Spleen (tissue), 11 donors: ENCODE measurements around the gene VEGFA. TPM values are rescaled to one million over a fixed set of nuclear protein-coding genes. Genes with fewer than 3 reads are reported as not detected.

Experiments
- DNase-seq: peaks from one replicate; pipeline ENCODE4 v3.0.0-alpha.2; 2020
- H3K27ac ChIP-seq, 8 donors: fragments of 200-600 bp; sonication (generic) in 7 of 8; 1 replicate in 4 of 8; 2 replicates in 4 of 8; pipeline versions ENCODE4 v1.5.0 to v1.8.0; 2016 to 2021; ENCODE audit warnings: inconsistent platforms in 4 of 8, mild to moderate bottlenecking in 4 of 8, moderate library complexity in 1 of 8
- H3K27me3 ChIP-seq, 7 donors: fragments of 200-600 bp; sonication (generic) in 6 of 7; replicated peaks in 1 of 7; 1 replicate in 4 of 7; 2 replicates in 3 of 7; pipeline versions ENCODE4 v1.5.0 to v1.8.0; 2016 to 2021; ENCODE audit warnings: inconsistent platforms in 3 of 7, mild to moderate bottlenecking in 1 of 7
- H3K36me3 ChIP-seq, 6 donors: fragments of 200-600 bp; sonication (generic) in 5 of 6; 1 replicate in 4 of 6; 2 replicates in 2 of 6; pipeline versions ENCODE4 v1.5.0 to v1.8.0; 2016 to 2021; ENCODE audit warnings: inconsistent platforms in 2 of 6
- H3K4me1 ChIP-seq, 6 donors: fragments of 200-600 bp; sonication (generic) in 5 of 6; 1 replicate in 3 of 6; 2 replicates in 3 of 6; pipeline versions ENCODE4 v1.5.0 to v1.8.0; 2016 to 2021; ENCODE audit warnings: inconsistent platforms in 3 of 6
- H3K4me3 ChIP-seq, 8 donors: fragments of 200-600 bp; sonication (generic) in 7 of 8; 1 replicate in 4 of 8; 2 replicates in 4 of 8; pipeline versions ENCODE4 v1.5.0 to v1.8.0; 2016 to 2021; ENCODE audit warnings: inconsistent platforms in 4 of 8, mild to moderate bottlenecking in 4 of 8, moderate library complexity in 2 of 8
- H3K9me3 ChIP-seq, 8 donors: fragments of 200-600 bp; sonication (generic) in 7 of 8; 1 replicate in 4 of 8; 2 replicates in 4 of 8; pipeline versions ENCODE4 v1.5.0 to v1.8.0; 2016 to 2021; ENCODE audit warnings: inconsistent platforms in 4 of 8
- POLR2A ChIP-seq, 3 donors: fragments of 450-650 bp; IDR thresholded peaks; one replicate each; pipeline ENCODE4 v1.5.1; 2017; ENCODE audit warnings: antibody characterized with exemption in 3 of 3, mild to moderate bottlenecking in 1 of 3
- POLR2AphosphoS5 ChIP-seq, 3 donors: sonication (generic); formaldehyde crosslinking; IDR thresholded peaks; one replicate each; pipeline ENCODE4 v1.5.1; 2017; ENCODE audit warnings: antibody characterized with exemption in 3 of 3
- WGBS, 5 donors: extraction: QIAGEN DNeasy Blood & Tissue Kit in 3 of 5; methylation state at CpG; one replicate each; pipeline versions ENCODE4 v1.1.5 to v1.1.7; 2013 to 2018; 5-methylcytosine and 5-hydroxymethylcytosine counted together
- intact Hi-C: fragments of 100-400 bp; cut with DNase I; formaldehyde crosslinking; loops from one replicate; pipeline ENCODE4 v1.15.0; 2023; ENCODE audit warnings: low total_unique reads
- polyA plus RNA-seq, 3 donors: library from polyadenylated mRNA; stranded (reverse); fragments of 200-250 nt; gene quantifications; one replicate each; pipeline ENCODE4 v1.2.1, GENCODE V29; 2013
- total RNA-seq, 7 donors: library from RNA; depleted of rRNA in 3 of 7; stranded (reverse); fragments of >200 nt in 3 of 7; fragmentation: NEBNext Ultra II Directional in 4 of 7; extraction: Animal tissue kit (Norgen Biotek cat#: 25700) in 4 of 7; gene quantifications; one replicate each; pipeline versions ENCODE4 v1.1.0 to v1.2.1, GENCODE V29; 2016 to 2021
- TF ChIP-seq, protein P1 (sequence below), 11 experiments: fragments of 200-600 bp in 7 of 11; fragments of 450-650 bp in 4 of 11; sonication (generic) in 4 of 11; IDR thresholded peaks in 8 of 11; conservative IDR thresholded peaks in 3 of 11; 1 replicate in 7 of 11; 2 replicates in 4 of 11; pipeline versions ENCODE4 v1.4.0 to v1.8.0; 2016 to 2021; ENCODE audit warnings: antibody characterized with exemption in 11 of 11, inconsistent platforms in 4 of 11, mild to moderate bottlenecking in 1 of 11
- donor health status: healthy with polysubstance abuse.
- donor health status: DM: no; HTN: no; CAD: no; lungs with moderate emphysema.
- donor health status: DM: no; HTN: no; CAD: no.
- donor health status: Bipolar disorder and iron deficiency.
- donor health status: healthy.
- donor health status: DM: no; HTN: no; CAD: no.
- donor health status: DM: yes; HTN: yes; CAD: no.

VEGFA gene
- total and polyA plus RNA-seq, 10 donors, result 31.0 to 486 (median 153) TPM

DNA sequence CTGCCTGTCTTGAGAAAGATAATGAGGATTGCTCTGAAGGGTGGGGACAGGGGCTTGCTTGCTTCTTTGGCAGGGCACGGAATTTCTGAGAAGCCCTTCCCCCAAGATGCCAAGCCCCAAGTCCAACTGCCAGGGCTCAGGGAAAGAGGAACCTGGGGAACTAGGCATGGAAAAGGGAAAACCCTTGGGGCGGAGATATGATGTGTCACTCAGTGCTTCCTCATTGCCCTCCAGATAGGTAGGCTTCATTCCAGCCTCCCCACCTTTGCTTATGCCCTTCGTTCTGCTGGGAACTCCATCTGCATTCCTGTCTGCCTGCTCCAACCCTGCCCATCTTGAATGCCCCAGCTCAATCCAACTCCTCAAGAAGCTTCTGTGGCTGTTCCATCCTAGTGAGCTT is 61.2 kb downstream of the VEGFA start:
- no peak for DNase-seq
- no peak overlapping the region for H3K27ac ChIP-seq
- H3K4me3 ChIP-seq, result no peak overlapping the region
- no peaks in the 10 kb centered on the region for H3K36me3 ChIP-seq
- H3K9me3 ChIP-seq, result no peaks in the 10 kb centered on the region
- 75 to 88% (median 80%) methylated on average over 3 of the region's 3 CpGs for WGBS, 5 donors
- no peak for TF ChIP-seq POLR2A (IDR thresholded peaks at IDR 0.05)
- TF ChIP-seq, protein P1, sequence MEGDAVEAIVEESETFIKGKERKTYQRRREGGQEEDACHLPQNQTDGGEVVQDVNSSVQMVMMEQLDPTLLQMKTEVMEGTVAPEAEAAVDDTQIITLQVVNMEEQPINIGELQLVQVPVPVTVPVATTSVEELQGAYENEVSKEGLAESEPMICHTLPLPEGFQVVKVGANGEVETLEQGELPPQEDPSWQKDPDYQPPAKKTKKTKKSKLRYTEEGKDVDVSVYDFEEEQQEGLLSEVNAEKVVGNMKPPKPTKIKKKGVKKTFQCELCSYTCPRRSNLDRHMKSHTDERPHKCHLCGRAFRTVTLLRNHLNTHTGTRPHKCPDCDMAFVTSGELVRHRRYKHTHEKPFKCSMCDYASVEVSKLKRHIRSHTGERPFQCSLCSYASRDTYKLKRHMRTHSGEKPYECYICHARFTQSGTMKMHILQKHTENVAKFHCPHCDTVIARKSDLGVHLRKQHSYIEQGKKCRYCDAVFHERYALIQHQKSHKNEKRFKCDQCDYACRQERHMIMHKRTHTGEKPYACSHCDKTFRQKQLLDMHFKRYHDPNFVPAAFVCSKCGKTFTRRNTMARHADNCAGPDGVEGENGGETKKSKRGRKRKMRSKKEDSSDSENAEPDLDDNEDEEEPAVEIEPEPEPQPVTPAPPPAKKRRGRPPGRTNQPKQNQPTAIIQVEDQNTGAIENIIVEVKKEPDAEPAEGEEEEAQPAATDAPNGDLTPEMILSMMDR (IDR thresholded peaks at IDR 0.05 in 8 of 11, conservative IDR thresholded peaks at IDR 0.05 in 3 of 11), result no peak
- no peak for TF ChIP-seq POLR2AphosphoS5 (IDR thresholded peaks at IDR 0.05)
- H3K27me3 ChIP-seq, result no peaks in the 10 kb centered on the region
- no peaks in the 10 kb centered on the region for H3K4me1 ChIP-seq
- intact Hi-C loops, result no loop called here

DNA sequence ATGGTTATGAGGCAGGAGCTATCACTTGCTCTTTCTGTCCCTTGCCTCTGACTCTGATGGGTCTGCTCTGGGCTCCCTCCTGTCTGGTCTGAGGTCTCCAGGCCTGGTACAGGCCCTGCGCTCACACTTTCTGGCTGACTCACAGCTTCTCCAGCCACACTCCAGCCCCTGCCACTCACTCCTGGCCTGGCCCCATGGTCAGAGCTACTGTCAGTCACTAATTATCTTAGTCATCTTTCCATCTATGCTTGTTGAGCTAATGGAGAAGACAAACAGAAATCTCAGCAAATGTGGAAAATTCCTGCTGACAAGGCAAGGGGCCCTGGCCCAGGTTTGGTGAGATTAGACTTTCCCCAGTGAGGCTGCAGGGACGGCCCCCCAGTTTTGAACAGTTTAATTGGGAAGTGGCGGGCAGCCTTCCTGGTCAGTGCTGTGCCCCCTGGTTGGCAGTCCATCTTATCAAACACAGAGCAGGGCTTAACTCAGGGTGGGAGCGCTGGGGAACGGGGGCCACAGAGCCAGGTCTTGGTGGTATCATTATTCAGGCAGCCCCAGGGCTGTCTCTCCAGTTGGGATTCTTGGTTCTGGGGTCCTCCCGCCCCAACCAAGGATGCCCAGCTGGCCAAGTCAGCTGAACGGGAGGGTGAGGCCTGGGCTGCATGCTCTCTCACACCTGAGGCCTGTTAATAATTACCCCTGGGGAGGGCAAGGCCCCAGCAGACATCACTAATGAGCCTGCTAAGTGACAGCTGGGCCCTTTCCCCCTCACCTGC is 63.4 kb downstream of the VEGFA start:
- Histone ChIP-seq H3K27me3 (no peaks in the 10 kb centered on the region), H3K9me3 (no peaks in the 10 kb centered on the region), H3K4me3 (no peak overlapping the region), H3K36me3 (no peaks in the 10 kb centered on the region), H3K4me1 (peaks cover 0 to 5% (median 2%) of the 10 kb centered on the region in 6 donors), H3K27ac (no peak overlapping the region)
- DNase-seq, result no peak
- 91 to 96% (median 95%) methylated on average over 6 to 7 of the region's 7 CpGs for WGBS, 5 donors
- intact Hi-C loops, result no loop called here
- TF ChIP-seq POLR2AphosphoS5 (IDR thresholded peaks at IDR 0.05), result no peak
- TF ChIP-seq, protein P1 (IDR thresholded peaks at IDR 0.05 in 8 of 11, conservative IDR thresholded peaks at IDR 0.05 in 3 of 11), result no peak
- TF ChIP-seq POLR2A (IDR thresholded peaks at IDR 0.05), result no peak

DNA sequence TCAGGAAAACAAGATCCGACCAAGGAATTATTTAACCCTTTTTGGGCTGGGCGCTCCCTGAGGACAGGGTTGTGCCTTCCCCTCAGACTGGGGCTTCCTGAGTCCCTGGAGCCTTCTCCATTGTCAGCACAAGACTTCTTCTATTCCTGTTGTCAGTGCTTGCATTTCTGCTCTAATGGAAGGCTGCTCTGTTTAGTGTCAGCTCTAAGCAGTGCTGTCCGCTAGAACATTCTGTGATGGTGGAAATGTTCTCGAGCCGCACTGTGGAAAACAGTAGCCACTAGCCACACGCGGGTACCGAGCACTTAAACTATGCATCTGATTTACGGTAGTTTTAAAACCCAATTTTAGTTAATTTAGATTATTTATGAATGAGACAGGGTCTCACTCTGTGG is 64.0 kb downstream of the VEGFA start:
- WGBS, 5 donors, result 91 to 97% (median 94%) methylated on average over 9 of the region's 9 CpGs
- peaks cover 0 to 11% (median 5%) of the 10 kb centered on the region in 6 donors for H3K4me1 ChIP-seq
- DNase-seq, result no peak
- H3K27me3 ChIP-seq, result no peaks in the 10 kb centered on the region
- no peaks in the 10 kb centered on the region for H3K36me3 ChIP-seq
- H3K27ac ChIP-seq, result no peak overlapping the region
- H3K4me3 ChIP-seq, result no peak overlapping the region
- H3K9me3 ChIP-seq, result no peaks in the 10 kb centered on the region
- intact Hi-C loops, result no loop called here
- no peak for TF ChIP-seq POLR2AphosphoS5 (IDR thresholded peaks at IDR 0.05)

DNA sequence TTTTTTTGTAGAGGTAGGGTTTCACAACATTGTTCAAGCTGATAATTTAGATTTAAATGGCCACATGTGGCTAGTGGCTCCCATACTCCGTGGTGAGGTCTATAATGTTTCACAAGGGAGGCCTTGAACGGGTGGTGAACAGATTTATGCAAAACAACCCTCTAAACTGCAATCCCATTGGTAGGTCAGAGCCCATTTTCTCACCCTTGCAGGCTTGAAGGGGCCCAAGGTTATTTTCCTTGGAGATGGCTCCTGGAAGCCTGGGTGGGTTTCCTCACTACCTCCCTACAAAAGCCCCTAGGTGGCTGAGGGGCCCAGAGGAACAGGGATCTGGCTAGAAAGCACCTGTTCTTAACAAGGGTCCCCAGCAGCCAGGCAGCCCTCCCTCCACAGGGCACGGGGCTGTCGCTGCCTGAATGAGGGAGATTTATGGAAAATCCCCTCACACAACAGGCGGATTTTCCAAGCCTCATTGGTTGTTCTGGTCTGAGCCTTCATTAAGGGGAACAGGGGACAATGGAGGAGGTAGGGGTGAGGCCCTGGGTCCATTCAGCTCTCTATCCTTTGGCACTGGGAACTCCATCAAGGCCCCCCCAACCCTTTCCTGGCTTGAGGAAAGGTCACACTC is 64.6 kb downstream of the VEGFA start:
- Histone ChIP-seq H3K9me3 (no peaks in the 10 kb centered on the region), H3K27me3 (no peaks in the 10 kb centered on the region), H3K27ac (no peak overlapping the region), H3K4me1 (peaks cover 0 to 13% (median 6%) of the 10 kb centered on the region in 6 donors), H3K4me3 (no peak overlapping the region), H3K36me3 (no peaks in the 10 kb centered on the region)
- 69 to 88% (median 78%) methylated on average over 5 of the region's 5 CpGs for WGBS, 5 donors
- DNase-seq, result no peak
- no peak for TF ChIP-seq POLR2AphosphoS5 (IDR thresholded peaks at IDR 0.05)
- TF ChIP-seq POLR2A (IDR thresholded peaks at IDR 0.05), result no peak
- TF ChIP-seq, protein P1 (IDR thresholded peaks at IDR 0.05 in 8 of 11, conservative IDR thresholded peaks at IDR 0.05 in 3 of 11), result no peak
- intact Hi-C loops, result no loop called here
